Cardiac septum (tissue), 1 donor: Measurements from ENCODE around the gene RADIL. TPM values are rescaled to one million over a fixed set of nuclear protein-coding genes. Genes with fewer than 3 reads are reported as not detected.

Experiments
- DNase-seq: peaks from one replicate; pipeline ENCODE4 v3.0.0-alpha.2; 2020; ENCODE audit warnings: low spot score
- intact Hi-C: fragments of 100-400 bp; cut with DNase I; formaldehyde crosslinking; loops from one replicate; pipeline ENCODE4 v1.14.0; 2022
- total RNA-seq: library from RNA; stranded (reverse); fragmentation: NEBNext Ultra II Directional; extraction: Animal tissue kit (Norgen Biotek cat#: 25700); gene quantifications from one replicate; pipeline ENCODE4 v1.2.1, GENCODE V29; 2021
- donor health status: DM: no; HTN: no; CAD: no.

The RADIL gene
- total RNA-seq, 1 donor from 2014 or later, result 2.5 TPM

DNA sequence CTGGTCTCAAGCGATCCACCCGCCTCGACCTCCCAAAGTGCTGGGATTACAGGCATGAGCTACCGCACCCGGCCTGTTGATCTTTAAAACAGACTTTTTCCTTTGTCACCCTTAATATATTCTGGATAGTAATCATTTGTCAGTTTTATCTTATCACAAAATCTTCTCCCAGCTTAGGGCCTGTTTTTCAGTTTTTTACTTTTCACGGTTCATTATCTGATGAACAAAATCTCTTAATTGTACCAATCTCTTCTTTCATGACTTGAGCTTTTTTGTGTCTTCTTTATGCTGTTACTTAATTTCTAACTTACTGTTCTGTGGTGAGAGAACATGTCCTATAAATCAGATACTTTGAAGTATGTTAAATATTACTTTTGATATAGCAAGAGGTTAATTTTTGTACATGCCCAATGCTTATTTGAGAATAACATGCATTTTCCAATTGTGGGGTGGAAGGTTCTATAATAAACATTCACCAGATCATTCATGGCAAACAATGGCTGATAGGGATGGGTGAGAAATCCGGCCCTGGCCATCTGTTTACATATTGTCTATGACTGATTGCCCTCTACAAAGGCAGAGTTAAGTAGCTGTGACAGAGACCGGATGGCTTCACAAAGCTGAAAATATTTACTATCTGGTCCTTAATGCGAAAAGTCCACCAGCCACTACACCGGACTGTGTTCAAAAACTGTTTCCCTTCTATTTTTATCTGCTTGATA lies 27.0 kb downstream of the RADIL start:
- DNase-seq, result no peak
- intact Hi-C loops, result no loop called here

GRCh38 chr7:4854916-4855315 lies 28.6 kb downstream of the RADIL start:
- intact Hi-C loops, result no loop called here
- no peak for DNase-seq

DNA sequence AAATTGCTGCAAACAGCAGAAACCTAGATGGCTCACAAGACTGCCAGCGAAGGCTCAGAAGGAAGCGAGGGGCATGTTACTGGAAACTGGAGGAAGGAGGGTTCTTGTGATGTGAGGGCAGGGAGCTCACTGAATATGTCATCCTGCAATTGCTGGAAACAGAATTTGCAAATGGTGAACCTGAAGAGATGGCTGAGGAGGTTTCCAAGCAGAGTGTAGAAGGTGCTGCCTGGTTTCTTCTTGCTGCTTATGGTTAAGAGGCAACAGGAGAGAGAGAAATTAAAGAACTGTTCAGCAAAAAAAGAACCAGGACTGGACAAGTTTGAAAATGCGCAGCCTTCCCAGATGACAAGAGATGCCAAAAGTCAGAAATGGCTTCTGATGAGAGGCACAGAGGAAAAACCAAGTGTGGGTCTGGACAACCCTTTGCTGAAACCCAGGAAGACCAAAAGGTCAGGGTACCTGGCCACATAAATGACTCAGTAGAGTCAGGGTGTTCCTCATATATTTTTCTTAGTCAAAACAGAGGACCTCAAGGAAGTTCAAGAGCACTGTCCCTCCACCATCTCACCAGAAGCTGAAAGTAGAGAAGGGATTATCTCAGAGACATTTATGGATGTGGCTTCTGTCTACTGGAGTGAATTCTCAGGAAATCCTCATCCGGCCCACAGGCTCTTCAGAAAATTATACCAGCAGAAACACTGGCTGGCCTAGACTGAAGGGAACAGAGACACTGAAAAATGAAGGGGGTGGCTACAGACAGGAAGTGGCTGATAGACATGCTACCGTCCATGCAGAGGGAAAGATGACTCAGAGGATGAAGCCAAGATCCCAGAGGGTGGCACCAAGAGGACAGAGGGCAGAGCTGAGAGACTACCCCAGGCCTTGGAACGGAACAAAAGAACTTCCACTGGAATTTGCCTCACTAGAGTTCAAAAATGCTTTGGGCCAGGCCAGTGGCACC lies 31.8 kb downstream of the RADIL start:
- peak; percentile 53 for DNase-seq
- intact Hi-C loops, result no loop called here

- DNase-seq, result peak; percentile 47
- intact Hi-C loops, result no loop called here
Observed at GRCh38 chr7:4850262-4850795, 33.2 kb downstream of the RADIL start.

- intact Hi-C loops, result no loop called here
Observed at GRCh38 chr7:4849390-4849789, 34.1 kb downstream of the RADIL start.

DNA sequence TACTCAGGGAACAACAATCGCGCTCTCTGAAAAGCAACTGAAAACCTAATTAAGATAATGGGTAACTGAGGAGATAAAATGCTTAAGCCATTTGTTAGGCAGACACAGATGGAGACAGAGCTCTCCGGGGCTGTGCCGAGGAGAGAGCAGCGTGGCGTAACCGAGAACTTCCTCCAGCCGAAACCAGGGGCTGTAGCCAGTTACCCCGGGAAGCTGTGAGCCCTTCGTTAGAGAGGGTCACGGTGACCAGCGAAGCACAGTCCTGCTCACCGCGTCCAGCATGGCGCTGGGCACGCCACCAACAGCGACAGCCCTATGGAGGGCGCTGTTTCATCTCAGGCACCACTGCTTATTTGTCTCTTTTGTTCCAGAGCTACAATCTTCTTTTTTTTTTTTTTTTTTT lies 37.8 kb downstream of the RADIL start:
- DNase-seq, result peak; percentile 67
- intact Hi-C loops, result no loop called here

More at GRCh38 chr7:4849390-4849789, 34.1 kb downstream of the RADIL start:
- DNase-seq, result peak; percentile 15

DNA sequence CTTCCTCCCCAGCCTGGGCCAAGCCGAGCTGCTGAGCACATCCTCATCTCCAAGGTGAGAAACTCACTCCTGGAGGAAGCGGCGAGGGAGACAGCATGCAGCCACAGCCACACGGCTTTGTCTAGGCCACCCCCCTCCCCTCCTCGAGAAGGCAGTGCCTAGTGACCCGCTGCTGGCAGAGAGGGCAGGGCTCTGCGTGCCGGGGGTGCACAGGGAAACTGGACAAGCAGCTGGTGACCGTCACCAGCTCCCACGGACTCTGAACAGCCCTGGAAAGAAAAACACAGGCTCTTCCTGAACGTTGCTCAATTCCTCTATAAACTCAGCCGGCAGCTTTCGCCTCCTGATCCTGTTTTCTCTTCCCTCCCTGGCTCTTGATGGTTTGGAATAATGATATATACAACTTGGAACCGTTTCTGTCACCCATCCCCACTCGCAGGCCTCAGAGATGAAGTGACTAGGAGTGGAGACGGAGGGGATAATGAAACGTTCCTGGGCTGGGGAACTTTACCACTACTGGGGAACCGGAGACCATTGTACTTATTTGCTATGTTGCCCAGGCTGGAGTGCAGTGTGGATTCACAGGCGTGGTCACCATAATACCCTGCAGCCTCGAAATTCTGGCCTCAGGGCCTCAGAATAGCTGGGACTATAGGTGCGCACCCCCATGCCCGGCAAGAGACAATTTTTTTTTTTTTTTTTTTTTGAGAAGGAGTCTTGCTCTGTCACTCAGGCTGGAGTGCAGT lies 41.0 kb downstream of the RADIL start:
- DNase-seq, result peak; percentile 49
- intact Hi-C loops, result no loop called here

DNA sequence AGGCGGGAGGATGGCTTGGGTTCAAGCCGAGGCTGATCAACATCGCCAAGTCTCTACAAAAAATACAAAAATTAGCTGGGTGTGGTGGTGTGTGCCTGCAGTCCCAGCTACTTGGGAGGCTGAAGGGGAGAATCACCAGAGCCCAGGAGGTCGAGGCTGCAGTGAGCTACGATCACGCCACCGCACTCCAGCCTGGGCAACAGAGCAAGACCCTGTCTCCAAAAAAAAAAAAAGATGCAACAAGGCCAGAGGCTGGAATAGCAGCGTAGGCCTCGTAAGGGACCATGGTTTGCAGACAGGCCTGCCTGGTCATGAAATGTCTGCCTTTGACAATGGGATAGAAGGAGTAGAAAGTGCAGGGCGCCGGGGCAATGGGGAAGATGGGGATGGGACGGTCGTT lies 41.7 kb downstream of the RADIL start:
- peak; percentile 67 for DNase-seq
- intact Hi-C loops, result no loop called here

- peak; percentile 70 for DNase-seq
- intact Hi-C loops, result no loop called here
Observed at GRCh38 chr7:4841007-4841784, 42.3 kb downstream of the RADIL start.

DNA sequence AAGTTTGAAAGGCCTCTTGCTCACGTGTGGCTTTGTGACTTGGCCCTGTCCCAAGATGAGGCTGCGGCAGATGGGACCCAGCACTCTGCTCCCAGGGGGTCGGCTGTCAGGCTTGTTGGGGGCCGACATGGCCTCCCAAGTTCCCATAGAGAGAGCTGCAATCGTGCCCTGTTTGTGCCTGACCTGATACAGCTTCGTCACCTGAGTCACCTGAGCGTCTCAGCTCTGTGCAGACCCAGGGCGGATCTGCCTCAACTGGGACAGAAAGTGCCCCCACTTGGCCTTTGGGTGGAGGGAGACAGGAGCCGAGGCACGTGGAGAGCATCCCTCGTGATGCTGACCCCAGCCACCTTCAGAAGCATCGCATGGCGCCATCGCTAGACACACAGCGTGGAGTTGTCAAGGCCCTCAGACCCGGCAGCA lies 43.4 kb downstream of the RADIL start:
- intact Hi-C loops, result no loop called here
- peak; percentile 73 for DNase-seq

- intact Hi-C loops, result no loop called here
- peak; percentile 55 for DNase-seq
Observed at GRCh38 chr7:4838626-4839334, 44.7 kb downstream of the RADIL start.

DNA sequence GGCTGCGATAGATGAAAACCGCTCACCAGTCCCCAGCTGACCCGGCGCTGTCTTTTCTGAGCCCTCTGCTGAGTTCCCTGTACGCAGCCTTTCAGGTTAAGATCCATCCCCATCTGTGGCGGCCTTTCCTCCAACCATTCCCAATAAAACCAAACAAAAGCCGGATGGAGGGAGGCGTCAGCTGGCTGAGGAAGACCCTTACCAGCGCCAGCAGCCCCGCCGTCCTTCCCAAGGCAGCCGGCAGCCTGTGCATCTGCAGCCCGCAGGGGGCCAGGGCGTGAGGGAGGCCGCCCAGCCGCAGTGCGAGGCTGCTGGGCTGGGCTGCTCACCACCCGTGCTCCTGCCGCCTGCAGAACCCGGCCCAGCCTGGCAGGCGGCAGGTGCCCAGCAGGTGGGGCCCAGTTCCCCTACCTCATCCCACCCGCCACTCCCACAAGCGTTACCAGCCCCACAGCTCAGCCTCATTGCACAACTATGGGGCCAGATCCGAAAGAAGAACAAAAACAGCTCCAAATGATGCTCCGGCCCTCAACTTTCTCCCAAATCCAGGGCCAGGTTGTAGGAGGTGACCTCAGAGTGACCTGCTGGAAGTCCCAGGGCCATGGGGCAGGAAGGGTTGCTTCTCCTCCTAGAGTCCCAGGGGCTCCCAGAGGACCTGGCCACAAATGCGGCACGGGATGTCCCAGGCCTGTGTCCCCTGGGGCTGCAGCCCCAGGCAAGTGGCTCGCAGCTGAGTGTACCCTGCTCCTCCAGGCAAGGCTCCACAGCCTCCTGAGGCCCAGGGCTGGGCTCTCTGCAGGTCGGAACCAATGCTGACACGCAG lies 45.5 kb downstream of the RADIL start:
- intact Hi-C loops, result no loop called here
- DNase-seq, result peak; percentile 66

DNA sequence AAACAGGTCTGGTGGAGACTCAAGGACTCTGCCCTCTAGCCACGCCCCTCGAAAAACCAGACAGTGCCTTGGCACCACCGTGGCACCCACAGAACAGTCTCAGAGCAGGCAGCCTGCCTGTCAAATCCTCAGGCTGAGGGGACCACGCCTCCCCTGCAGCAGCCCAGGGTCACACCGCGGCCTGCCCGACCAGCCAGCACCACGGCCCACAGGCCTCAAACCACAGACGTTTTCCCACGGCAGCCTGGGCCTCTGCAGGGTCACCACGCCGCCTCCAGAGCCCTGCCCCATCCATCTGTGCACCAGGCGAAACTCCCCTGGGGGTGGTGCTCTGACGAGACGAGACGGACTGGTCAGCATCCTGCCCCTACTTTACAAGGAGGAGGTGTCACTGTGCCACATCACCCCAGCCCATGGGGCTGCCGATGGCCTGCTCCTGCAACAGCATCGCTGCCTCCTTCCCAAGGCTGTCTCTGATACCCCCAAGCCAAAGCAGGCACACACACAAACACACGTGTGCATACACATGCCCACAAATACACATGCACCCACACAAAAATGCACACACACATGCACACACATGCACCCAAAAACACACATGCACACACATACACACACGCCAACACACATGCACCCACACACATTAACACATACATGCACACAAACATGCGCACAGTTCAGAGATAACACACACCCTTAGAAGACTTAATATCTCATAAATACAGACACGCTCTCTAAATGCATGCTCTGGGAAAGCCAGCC lies 46.3 kb downstream of the RADIL start:
- DNase-seq, result peak; percentile 51

GRCh38 chr7:4836206-4836661 lies 47.3 kb downstream of the RADIL start:
- intact Hi-C loops, result no loop called here
- DNase-seq, result peak; percentile 75

More for the DNA sequence above, 46.3 kb downstream of the RADIL start:
- intact Hi-C loops, result no loop called here

GRCh38 chr7:4835398-4836205 lies 47.9 kb downstream of the RADIL start:
- intact Hi-C loops, result no loop called here
- peak; percentile 68 for DNase-seq
